Measurements from ENCODE around the gene BTG4. TPM values are rescaled to one million over a fixed set of nuclear protein-coding genes. Genes with fewer than 3 reads are reported as not detected.

The BTG4 gene
- total and polyA plus RNA-seq, 2 of the 8 experiments (the other 6 are each of a cell fraction or from before 2014, with no cell fraction given), result 0.06 TPM; not detected in 1

DNA sequence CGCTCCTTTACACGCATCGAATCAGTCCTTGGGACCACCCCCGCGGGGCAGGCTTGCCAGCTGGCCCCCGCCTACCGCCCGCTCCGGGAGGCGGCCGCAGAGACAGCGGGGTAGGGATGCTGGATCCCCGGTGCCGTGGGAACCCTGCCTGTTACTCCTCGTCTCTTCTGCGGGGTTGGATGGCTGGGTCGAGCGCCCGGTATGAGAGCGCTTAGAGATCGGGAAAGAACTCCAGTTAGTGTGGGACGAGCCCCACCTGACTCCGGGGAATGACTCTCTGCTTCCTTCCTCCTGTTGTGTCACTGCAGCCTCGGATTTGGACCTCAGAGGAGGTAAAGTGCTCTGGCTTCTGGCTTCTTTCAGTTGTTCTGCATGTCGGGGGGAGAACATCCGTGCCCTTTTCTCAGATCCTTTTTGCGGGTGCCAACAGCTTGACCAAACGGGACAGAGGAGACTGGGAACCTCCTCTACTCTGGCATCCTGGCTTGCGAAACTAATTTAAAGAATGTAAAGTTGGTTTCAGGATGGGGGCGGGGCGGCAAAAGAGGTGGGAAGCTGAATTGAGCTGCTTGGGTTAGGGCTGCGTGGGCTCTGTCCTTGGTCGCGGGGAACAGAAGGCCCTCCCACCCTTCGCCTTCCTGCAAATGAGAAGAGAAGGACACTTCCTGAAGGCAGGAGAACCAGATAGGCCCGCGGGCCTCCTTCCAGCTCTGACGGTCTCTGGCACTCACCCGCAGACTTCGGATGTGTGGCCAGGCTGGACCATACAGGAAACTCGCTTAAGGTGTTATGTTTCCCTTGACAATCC, 29.3 kb upstream of the BTG4 start:
- Histone ChIP-seq H3K23me2 (ENCODE audit: low read depth, low read length) (peaks cover 12% of the 10 kb centered on the region; the same call in 1 of the 2 replicates), H2BK5ac (ENCODE audit: low read depth, low read length) (0 out of 2 replicates have a peak overlapping the region, but pooled peaks have one; percentile 3), H3K27ac (ENCODE audit: low read depth, low read length) (no peak overlapping the region), H3K9me3 (ENCODE audit: insufficient read depth in 2 of 2, low read depth in 1 of 2, low read length in 1 of 2) (peaks cover 0 to 3% of the 10 kb centered on the region in 2 experiments; a peak in 1 of 4 replicates), H2AK5ac (ENCODE audit: low read depth, low read length) (no peak overlapping the region; the same call in 1 of the 2 replicates), H3K23ac (ENCODE audit: insufficient read length) (no peak overlapping the region), H3K79me2 (ENCODE audit: control insufficient read depth in 1 of 2, insufficient read depth in 2 of 2, low read length in 2 of 2) (no peaks in the 10 kb centered on the region), H3K14ac (ENCODE audit: insufficient read length) (no peak overlapping the region), H4K8ac (ENCODE audit: extremely low read depth, insufficient read depth, low read length) (peak overlapping the region; percentile 74), H4K91ac (replicated peaks; ENCODE audit: insufficient read length, low read length) (no peak overlapping the region), H2BK20ac (ENCODE audit: low read length) (no peak overlapping the region), H2BK12ac (ENCODE audit: low read depth, low read length) (peak overlapping the region; percentile 23; the same call in 1 of the 2 replicates), H3K4me1 (replicated peaks in 1 of 4; ENCODE audit: control insufficient read depth in 3 of 4, insufficient read depth in 4 of 4, low read length in 3 of 4) (peaks cover 0 to 8% (median 6%) of the 10 kb centered on the region in 4 experiments; a peak in 6 of 7 replicates), H3K79me1 (ENCODE audit: low read depth, low read length) (no peaks in the 10 kb centered on the region), H3K4ac (replicated peaks; ENCODE audit: insufficient read length, low read depth, low read length) (no peak overlapping the region), H4K20me1 (replicated peaks in 1 of 2; ENCODE audit: control insufficient read depth in 1 of 2, insufficient read depth in 2 of 2, low read length in 2 of 2) (no peaks in the 10 kb centered on the region), H3K56ac (replicated peaks; ENCODE audit: insufficient read length, low read depth, low read length) (no peak overlapping the region), H3K9ac (replicated peaks in 1 of 4; ENCODE audit: extremely low read depth in 1 of 4, low read depth in 3 of 4, low read length in 3 of 4) (peak overlapping the region in 1 of 4 experiments; percentile 45; a peak in 1 of 7 replicates), H3K18ac (ENCODE audit: extremely low read depth, low read length) (no peak overlapping the region), H3K4me3 (ENCODE audit: extremely low read depth in 1 of 4, insufficient read depth in 2 of 4, low read depth in 3 of 4, low read length in 4 of 4) (peak overlapping the region; percentile 55 to 76 (median 60)), H3K36me3 (ENCODE audit: control insufficient read depth in 2 of 4, insufficient read depth in 4 of 4, low read length in 3 of 4) (no peaks in the 10 kb centered on the region; a peak in 1 of 8 replicates), H3K4me2 (ENCODE audit: insufficient read depth in 1 of 2, low read depth in 2 of 2, low read length in 2 of 2) (peak overlapping the region; percentile 95 to 97), H4K5ac (ENCODE audit: insufficient read length, low read depth, low read length) (no peak overlapping the region), H2BK120ac (replicated peaks; ENCODE audit: low read depth, low read length) (no peak overlapping the region), H2AFZ (ENCODE audit: low read length) (peak overlapping the region; percentile 92; the same call in 1 of the 2 replicates), H3K27me3 (replicated peaks in 1 of 4; ENCODE audit: control insufficient read depth in 3 of 4, extremely low read depth in 1 of 4, insufficient read depth in 3 of 4, low read length in 3 of 4) (peaks cover 9 to 43% (median 37%) of the 10 kb centered on the region in 4 experiments), H2BK15ac (ENCODE audit: low read length) (no peak overlapping the region)
- WGBS, 2 experiments (ENCODE audit: extremely low coverage in 1 of 2, insufficient coverage in 1 of 2, insufficient read length in 1 of 2, insufficient replicate concordance in 2 of 2, low coverage in 1 of 2, low lambda C conversion rate in 2 of 2, missing lambda C conversion rate in 1 of 2), result 9% methylated on average over 38 of the region's 41 CpGs; no CpG with 5 or more reads in 1 of the 2 experiments
- peak in 1 of 2 experiments; percentile 67 for DNase-seq (ENCODE audit: low read depth in 1 of 2, low spot score in 2 of 2)
- POLR2A ChIA-PET (ENCODE audit: partially characterized antibody), result interaction anchor here (0.9 to 2.0 kb wide), 4 partner anchors 9 to 29 kb away, joined by 3 to 5 read pairs (median 4); partner anchors contain the start of gene BTG4
- CTCF ChIA-PET (ENCODE audit: partially characterized antibody), result interaction anchor here (0.7 to 1.9 kb wide), 8 partner anchors 9 to 87 kb away, joined by 3 to 6 read pairs (median 4); partner anchors contain the start of gene HOATZ
- no peak for FAIRE-seq
- TF ChIP-seq RAD21 (IDR thresholded peaks at IDR 0.05 in 1 of 2, conservative IDR thresholded peaks at IDR 0.05 in 1 of 2; ENCODE audit: low read depth in 2 of 2, low read length in 2 of 2) (no peak), EZH2 (IDR thresholded peaks at IDR 0.05; ENCODE audit: low read depth, low read length, severe bottlenecking) (peak; percentile 77), BCL11A (IDR thresholded peaks at IDR 0.05; ENCODE audit: low read depth in 2 of 2, low read length in 2 of 2) (no peak), CEBPB (IDR thresholded peaks at IDR 0.05; ENCODE audit: low read depth, low read length) (peak; percentile 32; the same call in 1 of the 2 replicates), SUZ12 (IDR thresholded peaks at IDR 0.05; ENCODE audit: low read length) (peak; percentile 53; the same call in 1 of the 2 replicates), KDM5A (IDR thresholded peaks at IDR 0.05; ENCODE audit: low read length) (no peak), RBBP5 (IDR thresholded peaks at IDR 0.05; ENCODE audit: borderline replicate concordance, low read depth, low read length) (peak; percentile 41; the same call in 1 of the 2 replicates), KDM4A (IDR thresholded peaks at IDR 0.05; ENCODE audit: low read depth, low read length, severe bottlenecking) (peak; percentile 3), TAF1 (IDR thresholded peaks at IDR 0.05; ENCODE audit: low read depth, low read length) (peak; percentile 39; the same call in 1 of the 2 replicates), HDAC2 (IDR thresholded peaks at IDR 0.05; ENCODE audit: borderline replicate concordance in 1 of 2, low read depth in 2 of 2, low read length in 2 of 2) (no peak)

All from H1 (cell line).